Measurements from ENCODE around the gene CEND1. TPM values are rescaled to one million over a fixed set of nuclear protein-coding genes. Genes with fewer than 3 reads are reported as not detected.
A peak's percentile ranks its signal among the peaks of the same experiment; 100 is the strongest.

Gene CEND1
- polyA plus RNA-seq, 1 donor (not counting 4 experiments of a cell fraction or from before 2014, with no cell fraction given) = not detected

GRCh38 chr11:828506-829175 is 38.8 kb upstream of the CEND1 start:
- Histone ChIP-seq H3K9me3 (ENCODE audit: control insufficient read depth, low read depth, low read length) (no peaks in the 10 kb centered on the region), H3K9ac (ENCODE audit: control insufficient read depth, extremely low read depth, insufficient read depth, low read length) (no peak overlapping the region), H3K4me3 (ENCODE audit: control insufficient read depth in 2 of 3, extremely low read depth in 1 of 3, insufficient read depth in 2 of 3, low read depth in 1 of 3, low read length in 3 of 3) (no peak overlapping the region), H4K20me1 (ENCODE audit: control insufficient read depth, extremely low read depth, insufficient read depth, low read length) (no peaks in the 10 kb centered on the region), H3K36me3 (ENCODE audit: control insufficient read depth in 2 of 2, extremely low read depth in 1 of 2, insufficient read depth in 2 of 2, low read length in 2 of 2) (peaks cover 0 to 4% of the 10 kb centered on the region in 2 experiments), H3K27ac (ENCODE audit: control insufficient read depth, insufficient read depth, low read length) (no peak overlapping the region), H3K4me2 (ENCODE audit: control insufficient read depth, extremely low read depth, insufficient read depth, low read depth, low read length) (no peak overlapping the region), H3K79me2 (ENCODE audit: control insufficient read depth, insufficient read depth, low read length) (peaks cover 6% of the 10 kb centered on the region), H3K4me1 (ENCODE audit: control insufficient read depth, extremely low read depth, insufficient read depth, low read length) (peaks cover 32% of the 10 kb centered on the region), H3K27me3 (ENCODE audit: control insufficient read depth, extremely low read depth, insufficient read depth, low read length) (peaks cover 50% of the 10 kb centered on the region), H2AFZ (ENCODE audit: control insufficient read depth, low read length) (no peak overlapping the region), H3K9me1 (ENCODE audit: control insufficient read depth, extremely low read depth, insufficient read depth, low read length) (no peaks in the 10 kb centered on the region)
- no peak for FAIRE-seq
- no peak for DNase-seq (ENCODE audit: low read depth, low spot score)
- no peak for TF ChIP-seq EZH2 (IDR thresholded peaks at IDR 0.05; ENCODE audit: low read length)
- no peak for TF ChIP-seq CTCF (optimal IDR thresholded peaks at IDR 0.05 in 1 of 3, IDR thresholded peaks at IDR 0.05 in 1 of 3, conservative IDR thresholded peaks at IDR 0.05 in 1 of 3; ENCODE audit: extremely low read depth in 1 of 3, insufficient read depth in 2 of 3, low read length in 3 of 3)
- dilution Hi-C loops (cut with MboI; ENCODE audit: extremely low pct_ligation_motif_present, low sequenced_read_pairs) = no loop called here

GRCh38 chr11:827897-828192 is 38.0 kb upstream of the CEND1 start, which contains the start of gene CRACR2B:
CRACR2B (plus strand) TSS chr11:827919; CDS start chr11:828608, 689 bp downstream.
- no peaks in the 10 kb centered on the region for H3K9me1 ChIP-seq (ENCODE audit: control insufficient read depth, extremely low read depth, insufficient read depth, low read length)
- no peak for DNase-seq (ENCODE audit: low read depth, low spot score)
- H3K9me3 ChIP-seq (ENCODE audit: control insufficient read depth, low read depth, low read length) = no peaks in the 10 kb centered on the region
- H3K4me2 ChIP-seq (ENCODE audit: control insufficient read depth, extremely low read depth, insufficient read depth, low read depth, low read length) = peak within 1 kb of the TSS; percentile 60
- H3K9ac ChIP-seq (ENCODE audit: control insufficient read depth, extremely low read depth, insufficient read depth, low read length) = no peak within 1 kb of the TSS
- FAIRE-seq = no peak
- H2AFZ ChIP-seq (ENCODE audit: control insufficient read depth, low read length) = no peak within 1 kb of the TSS
- dilution Hi-C loops (cut with MboI; ENCODE audit: extremely low pct_ligation_motif_present, low sequenced_read_pairs) = no loop called here
- no peaks in the 10 kb centered on the region for H4K20me1 ChIP-seq (ENCODE audit: control insufficient read depth, extremely low read depth, insufficient read depth, low read length)
- peaks cover 32% of the 10 kb centered on the region for H3K4me1 ChIP-seq (ENCODE audit: control insufficient read depth, extremely low read depth, insufficient read depth, low read length)
- TF ChIP-seq EZH2 (IDR thresholded peaks at IDR 0.05; ENCODE audit: low read length) = peak; percentile 9
- no peak for TF ChIP-seq CTCF (optimal IDR thresholded peaks at IDR 0.05 in 1 of 3, IDR thresholded peaks at IDR 0.05 in 1 of 3, conservative IDR thresholded peaks at IDR 0.05 in 1 of 3; ENCODE audit: extremely low read depth in 1 of 3, insufficient read depth in 2 of 3, low read length in 3 of 3)
- H3K27me3 ChIP-seq (ENCODE audit: control insufficient read depth, extremely low read depth, insufficient read depth, low read length) = peaks cover 50% of the 10 kb centered on the region
- H3K79me2 ChIP-seq (ENCODE audit: control insufficient read depth, insufficient read depth, low read length) = no peaks in the 10 kb centered on the region
- peaks cover 0 to 4% of the 10 kb centered on the region in 2 experiments for H3K36me3 ChIP-seq (ENCODE audit: control insufficient read depth in 2 of 2, extremely low read depth in 1 of 2, insufficient read depth in 2 of 2, low read length in 2 of 2)
- H3K4me3 ChIP-seq (ENCODE audit: control insufficient read depth in 2 of 3, extremely low read depth in 1 of 3, insufficient read depth in 2 of 3, low read depth in 1 of 3, low read length in 3 of 3) = peak within 1 kb of the TSS in 2 of 3 experiments; percentile 29 to 34
- H3K27ac ChIP-seq (ENCODE audit: control insufficient read depth, insufficient read depth, low read length) = no peak within 1 kb of the TSS

Data from keratinocyte (primary cell).